ENCODE measurements around the gene HAND2. TPM values are rescaled to one million over a fixed set of nuclear protein-coding genes. Genes with fewer than 3 reads are reported as not detected.

The HAND2 gene
- total RNA-seq, 3 donors from 2014 or later (not counting 1 experiment from before 2014, with no cell fraction given) = not detected

- no peak for TF ChIP-seq CTCF (IDR thresholded peaks at IDR 0.05)
- Histone ChIP-seq H3K4me3 (ENCODE audit: low read length) (no peak overlapping the region), H3K4me1 (ENCODE audit: control insufficient read depth, insufficient read depth, low read length) (no peaks in the 10 kb centered on the region), H3K27ac (ENCODE audit: low read length) (no peak overlapping the region), H3K9me3 (ENCODE audit: control insufficient read depth, insufficient read depth, low read length) (no peaks in the 10 kb centered on the region), H3K27me3 (ENCODE audit: control insufficient read depth, insufficient read depth, low read length) (no peaks in the 10 kb centered on the region), H3K36me3 (ENCODE audit: control insufficient read depth, insufficient read depth, low read length) (no peaks in the 10 kb centered on the region)
- Mint-ChIP-seq H3K36me3 (no peaks in the 10 kb centered on the region), H3K27me3 (ENCODE audit: low read depth in 2 of 2) (no peaks in the 10 kb centered on the region), H3K4me1 (no peaks in the 10 kb centered on the region), H3K4me3 (no peak overlapping the region), H3K27ac (no peak overlapping the region), H3K9me3 (no peaks in the 10 kb centered on the region)
- WGBS (ENCODE audit: insufficient coverage) = 88% methylated on average over 5 of the region's 5 CpGs
- ATAC-seq = no peak
- DNase-seq = no peak
- intact Hi-C loops (cut with micrococcal nuclease) = no loop called here
Measured at GRCh38 chr4:173478201-173478912, 51.7 kb downstream of the HAND2 start.

- Mint-ChIP-seq H3K27ac (no peak overlapping the region), H3K4me3 (no peak overlapping the region), H3K4me1 (no peaks in the 10 kb centered on the region), H3K9me3 (no peaks in the 10 kb centered on the region), H3K27me3 (ENCODE audit: low read depth in 2 of 2) (peaks cover 0 to 3% of the 10 kb centered on the region in 2 donors), H3K36me3 (no peaks in the 10 kb centered on the region)
- Histone ChIP-seq H3K4me1 (ENCODE audit: control insufficient read depth, insufficient read depth, low read length) (no peaks in the 10 kb centered on the region), H3K27ac (ENCODE audit: low read length) (no peak overlapping the region), H3K4me3 (ENCODE audit: low read length) (no peak overlapping the region), H3K36me3 (ENCODE audit: control insufficient read depth, insufficient read depth, low read length) (no peaks in the 10 kb centered on the region), H3K9me3 (ENCODE audit: control insufficient read depth, insufficient read depth, low read length) (no peaks in the 10 kb centered on the region), H3K27me3 (ENCODE audit: control insufficient read depth, insufficient read depth, low read length) (no peaks in the 10 kb centered on the region)
- ATAC-seq (no peak), DNase-seq (no peak)
- TF ChIP-seq CTCF (IDR thresholded peaks at IDR 0.05) = no peak
- intact Hi-C loops (cut with micrococcal nuclease) = no loop called here
- 100% methylated on average over 1 of the region's 1 CpG for WGBS (ENCODE audit: insufficient coverage)
Measured at GRCh38 chr4:173477016-173477415, 53.0 kb downstream of the HAND2 start.

Other genes starting within 250 kb of the HAND2 start
- gene HMGB2, start 195.9 kb downstream of the HAND2 start, total RNA-seq = 100 to 1,000 TPM; 145 to 214 (median 151) TPM
- 1 to 10 TPM; 2.6 to 9.1 (median 3.1) TPM for gene SAP30, start 159.3 kb downstream of the HAND2 start, total RNA-seq
- gene SCRG1, start 131.1 kb downstream of the HAND2 start, total RNA-seq = not detected

All from natural killer cell (primary cell).